Measurements from ENCODE around the gene UBE3B.

DNA sequence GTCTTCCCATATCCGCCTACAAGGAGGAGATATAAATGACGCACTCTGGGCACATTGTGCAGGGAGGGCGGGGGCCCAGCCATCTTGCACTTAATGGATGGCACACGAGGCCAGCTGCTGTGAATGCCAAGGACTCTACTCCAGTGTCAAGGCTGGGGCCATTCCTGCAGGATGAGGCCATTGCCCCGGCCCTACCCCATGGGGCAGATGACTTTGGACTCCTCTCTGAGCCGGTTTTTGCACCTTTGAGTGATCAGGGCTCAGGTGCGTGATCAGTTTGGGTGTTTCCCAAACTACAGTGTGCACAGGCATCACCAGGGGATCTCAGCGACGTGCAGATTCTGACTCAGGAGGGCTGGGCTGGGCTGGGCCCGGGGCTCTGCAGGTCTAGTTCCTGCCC, 79.8 kb downstream of the UBE3B start:
- TF ChIP-seq POLR2A (IDR thresholded peaks at IDR 0.05; ENCODE audit: low read depth, low read length) (no peak), TAF1 (IDR thresholded peaks at IDR 0.05; ENCODE audit: borderline replicate concordance, low read depth, low read length) (no peak)
